Measurements from ENCODE around the gene KCNN3.
"Not testable (repeated sequence)": the region's sequence is repeated elsewhere in the genome, so short reads cannot be mapped to it uniquely, and the experiment has no call there.

The KCNN3 gene

GRCh38 chr1:154870115-154870571 is at the start of gene KCNN3:
KCNN3 (minus strand) TSS chr1:154870281; CDS start chr1:154869964, 317 bp downstream.
- DNase-seq = peak; percentile 96

GRCh38 chr1:154913273-154913672 is 43.2 kb upstream of the KCNN3 start:
- no peak for DNase-seq

DNA sequence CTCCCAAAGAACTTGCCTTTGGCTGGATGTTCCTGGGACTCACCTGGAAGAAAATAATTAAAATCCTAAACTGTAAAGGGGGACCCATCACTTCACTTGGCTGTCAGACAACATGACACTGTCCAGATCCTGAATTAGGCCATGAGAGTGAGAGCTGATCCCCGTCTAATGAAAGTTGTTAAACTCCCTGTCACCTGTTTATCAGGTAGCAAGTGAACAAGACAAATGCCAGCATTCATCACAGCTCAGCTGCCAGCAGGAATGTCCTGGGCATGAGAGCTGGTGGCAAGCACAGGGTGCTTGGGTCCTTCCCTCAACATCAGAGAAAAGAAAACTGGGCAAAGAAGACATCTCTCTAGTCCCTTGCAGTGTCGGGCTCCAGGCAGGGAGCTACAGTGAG is 42.7 kb upstream of the KCNN3 start:
- DNase-seq = no peak

DNA sequence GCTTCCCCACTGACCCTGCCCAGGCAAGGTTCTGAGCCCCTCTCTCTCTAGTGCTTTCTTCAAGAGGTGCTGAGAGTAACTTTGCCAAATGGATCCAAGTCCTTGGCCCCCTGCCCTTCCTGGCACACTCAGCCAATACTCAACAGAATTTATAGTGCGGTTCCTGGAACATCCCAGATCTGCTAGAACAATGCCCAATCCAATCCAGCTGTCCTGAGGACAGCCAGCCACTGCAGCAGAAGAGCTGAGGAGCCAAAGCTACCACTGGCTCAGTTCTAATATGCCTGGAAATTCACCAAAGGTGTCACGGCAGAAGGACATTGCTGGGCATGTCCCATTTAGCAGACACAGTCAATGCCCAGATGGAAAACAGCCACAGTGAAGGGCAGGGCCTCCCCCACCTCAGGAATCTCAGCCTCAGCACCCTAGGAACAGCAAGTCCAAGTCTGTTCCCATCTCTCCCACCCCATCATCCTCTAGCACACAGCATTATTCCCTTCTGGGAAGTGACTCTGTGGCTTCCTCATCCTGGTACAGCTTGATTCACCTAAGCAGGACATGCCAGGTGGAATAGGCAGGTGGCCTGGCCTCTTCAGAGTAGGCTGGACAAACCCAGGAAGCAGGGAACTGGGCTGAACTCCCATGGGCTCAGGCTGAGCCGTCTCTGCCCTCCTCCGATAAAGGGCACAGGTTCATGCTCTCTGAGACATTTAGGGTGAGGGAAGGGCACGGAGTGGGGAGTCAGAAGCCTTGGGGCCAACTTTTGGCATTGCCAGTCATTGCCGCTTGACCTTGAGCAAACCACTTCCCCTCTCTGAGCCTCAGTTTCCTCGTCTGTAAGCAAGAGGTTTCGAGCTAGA is 41.8 kb upstream of the KCNN3 start:
- no peak for DNase-seq

- DNase-seq = no peak
Observed at GRCh38 chr1:154910851-154911250, 40.8 kb upstream of the KCNN3 start.

DNA sequence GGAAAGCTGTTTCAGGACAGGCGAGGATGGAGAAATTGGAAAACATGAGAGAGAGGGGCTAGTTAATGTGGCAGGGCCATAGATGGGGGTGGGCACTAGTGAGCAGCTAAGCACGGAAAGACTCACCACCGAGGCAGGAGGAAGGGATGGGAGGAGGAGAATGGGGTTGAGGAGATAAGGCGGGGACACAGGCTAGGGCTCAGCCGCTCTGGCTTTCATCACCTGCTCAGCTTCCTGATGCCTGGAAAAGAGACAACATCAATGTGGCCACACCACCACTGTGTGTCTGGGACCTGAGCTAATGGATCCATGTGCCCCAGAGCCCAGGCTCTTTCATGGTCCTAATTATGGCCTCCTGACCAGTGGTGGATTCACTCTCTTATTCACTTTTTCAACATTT is 38.9 kb upstream of the KCNN3 start:
- no peak for DNase-seq

DNA sequence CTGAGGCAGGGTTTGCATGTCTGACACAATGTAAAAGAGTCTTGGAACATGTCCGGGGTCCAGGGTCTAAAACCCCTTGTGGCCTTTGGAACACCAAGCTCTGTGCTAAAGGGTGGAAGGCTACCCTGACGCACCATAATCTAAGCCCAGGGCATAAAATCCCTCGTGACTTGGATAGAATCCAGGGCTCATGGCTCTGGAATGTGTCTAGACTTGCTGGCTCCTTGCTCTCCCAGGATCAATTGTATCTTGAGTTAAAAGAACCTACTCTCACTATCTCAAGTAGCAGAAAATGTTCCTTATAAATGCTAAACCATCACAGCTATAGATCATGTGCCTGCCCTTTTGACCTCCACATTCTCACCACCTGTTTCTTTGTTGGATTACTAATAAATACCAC is 38.0 kb upstream of the KCNN3 start:
- DNase-seq = not testable (repeated sequence)

- DNase-seq = no peak
Observed at GRCh38 chr1:154906621-154907081, 36.6 kb upstream of the KCNN3 start.

- DNase-seq = no peak
Observed at GRCh38 chr1:154902938-154903566, 33.0 kb upstream of the KCNN3 start.

DNA sequence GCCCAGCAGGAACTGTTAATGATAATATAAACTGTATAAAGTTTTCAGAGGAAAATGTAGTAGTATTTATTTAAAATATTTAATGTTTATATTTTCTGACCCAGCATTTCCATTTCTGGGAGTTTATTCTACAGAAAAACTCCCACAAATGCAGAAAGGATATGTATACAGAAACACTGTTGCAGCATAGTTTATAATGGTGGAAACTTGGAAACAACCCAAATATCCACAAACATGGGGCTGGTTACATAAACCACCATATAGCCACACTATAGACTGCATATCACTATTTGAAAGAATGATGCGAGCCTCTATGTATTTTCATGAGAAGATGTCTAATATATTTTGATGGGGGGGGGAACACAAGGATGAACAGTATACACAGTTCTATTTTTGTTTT is 31.5 kb upstream of the KCNN3 start:
- DNase-seq = no peak

DNA sequence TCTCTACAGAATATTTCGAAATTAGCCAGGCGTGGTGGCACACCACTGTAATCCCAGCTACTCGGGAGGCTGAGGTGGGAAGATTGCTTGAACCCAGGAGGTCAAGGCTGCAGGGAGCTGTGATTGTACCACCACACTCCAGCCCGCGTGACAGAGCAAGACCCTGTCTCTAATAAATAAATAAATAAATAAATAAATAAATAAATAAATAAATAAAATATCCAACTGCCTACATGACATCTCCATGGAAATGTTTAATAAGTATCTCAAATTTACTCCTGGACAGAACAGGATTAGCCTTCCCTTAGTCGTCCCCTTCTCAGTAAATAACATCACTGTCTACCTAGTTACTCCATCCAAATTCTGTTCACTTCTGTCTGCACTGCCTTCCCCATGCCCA is 29.0 kb upstream of the KCNN3 start:
- DNase-seq = no peak

- DNase-seq = no peak
Observed at GRCh38 chr1:154896771-154897286, 26.7 kb upstream of the KCNN3 start.

DNA sequence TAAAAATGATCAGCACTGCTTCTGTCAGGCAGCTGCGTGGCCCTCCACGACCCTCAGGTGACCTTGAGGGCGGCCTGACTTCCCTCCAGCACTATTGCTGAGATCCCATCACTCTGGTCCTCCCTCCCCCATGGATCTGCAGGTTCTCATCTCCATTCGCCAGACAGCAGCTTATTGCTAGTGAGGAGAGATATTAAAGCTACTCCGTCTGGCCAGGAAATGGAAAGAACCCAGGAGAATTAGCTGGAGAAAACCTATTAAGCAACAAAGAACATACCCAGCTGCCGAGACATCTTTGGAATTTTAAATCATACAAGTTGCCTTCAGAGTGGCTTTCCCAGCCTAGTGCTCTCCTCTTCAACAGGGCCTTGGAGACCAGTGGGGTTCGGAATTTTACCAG is 25.7 kb upstream of the KCNN3 start:
- no peak for DNase-seq

GRCh38 chr1:154891452-154891851 is 21.4 kb upstream of the KCNN3 start:
- no peak for DNase-seq

DNA sequence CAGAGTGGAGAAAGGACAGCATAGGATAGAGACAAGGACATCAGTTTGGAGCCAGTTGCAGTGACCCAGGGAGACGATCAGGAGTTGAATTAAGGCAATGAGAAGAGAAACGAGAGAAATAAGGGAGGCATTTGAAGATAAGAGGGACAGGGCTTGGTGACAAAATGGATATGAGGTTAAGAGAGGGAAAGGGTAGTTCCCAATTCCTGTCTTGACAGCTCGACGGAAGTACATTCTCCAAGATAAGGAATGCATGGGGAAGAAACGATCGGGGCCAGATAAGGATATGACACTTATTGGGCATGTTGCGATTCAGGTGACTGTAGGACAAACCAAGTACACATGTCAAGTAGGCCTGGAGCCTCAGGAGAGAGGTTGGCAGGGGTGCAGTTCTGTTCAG is 18.7 kb upstream of the KCNN3 start:
- DNase-seq = no peak

DNA sequence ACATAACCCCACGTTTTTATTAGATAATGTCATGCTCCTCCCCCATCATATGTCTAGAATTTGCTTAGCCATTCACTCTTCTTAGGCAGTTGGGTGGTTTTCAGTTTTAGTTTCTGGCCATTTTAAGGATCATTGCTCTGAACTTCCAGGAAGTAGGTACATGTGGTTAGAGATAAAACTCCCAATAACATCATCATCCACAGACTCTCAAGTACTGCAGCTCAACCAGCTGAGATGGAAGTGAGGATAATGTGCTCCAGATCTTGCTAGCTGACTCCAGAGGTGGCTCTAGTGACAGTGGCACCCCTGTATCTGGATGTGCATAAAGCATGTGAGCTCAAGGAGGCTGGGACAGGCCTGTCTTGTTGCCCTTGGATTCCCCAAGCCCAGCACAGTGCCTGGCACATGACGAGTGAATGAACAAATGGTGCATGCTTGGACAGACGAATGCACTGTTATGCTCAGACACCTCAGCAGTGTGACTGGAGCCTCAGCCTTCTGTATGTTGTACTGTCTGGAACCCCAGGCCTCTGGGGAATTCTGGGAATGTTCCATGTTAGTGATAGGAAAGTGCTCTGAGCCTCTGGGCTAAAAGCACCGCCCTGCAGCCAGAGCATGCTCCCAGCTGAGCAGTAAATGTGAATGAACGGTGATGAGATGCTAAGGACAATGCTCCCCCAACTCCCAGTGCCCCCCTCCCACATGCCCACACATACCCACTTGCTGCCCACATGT is 16.4 kb upstream of the KCNN3 start:
- no peak for DNase-seq

DNA sequence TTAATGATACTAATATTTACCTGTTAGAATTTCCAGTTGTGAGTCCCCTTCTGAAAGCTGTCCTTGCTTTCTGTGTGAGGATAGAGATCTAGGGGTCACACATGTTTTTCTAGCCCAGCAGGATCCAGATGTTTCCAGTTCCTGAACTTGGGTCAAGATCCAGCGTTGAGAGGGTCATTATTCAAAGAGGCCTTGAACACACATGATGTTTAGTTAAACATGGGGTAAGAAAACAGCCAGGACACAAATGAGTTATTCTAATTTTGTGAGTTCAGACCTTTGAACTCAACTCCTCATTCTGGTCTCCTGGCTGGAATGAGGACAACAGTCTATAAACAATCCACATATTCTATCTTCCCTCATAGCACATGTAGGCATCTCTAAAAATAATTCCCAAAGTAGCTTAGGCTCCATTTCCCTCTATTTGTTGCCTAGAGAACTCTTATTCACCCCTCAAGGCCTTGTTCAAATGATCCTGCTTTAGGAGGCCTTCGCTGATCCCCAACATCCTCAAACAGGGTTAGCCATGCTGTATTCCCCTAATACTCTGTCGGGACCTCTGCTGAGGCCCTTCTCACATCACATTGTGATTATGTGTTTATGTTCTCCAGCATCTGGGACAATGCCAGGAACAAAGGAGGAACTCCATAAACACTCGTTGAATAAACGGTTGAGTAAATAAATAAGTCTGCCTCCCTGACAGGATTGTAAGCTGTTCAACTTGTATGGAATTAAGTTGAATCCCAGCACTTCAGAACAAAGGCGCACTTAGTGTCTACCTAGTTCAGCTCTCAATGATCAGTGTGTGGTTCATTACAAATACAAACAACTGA is 15.0 kb upstream of the KCNN3 start:
- DNase-seq = no peak

- no peak for DNase-seq
Observed at GRCh38 chr1:154883919-154884868, 14.1 kb upstream of the KCNN3 start.

DNA sequence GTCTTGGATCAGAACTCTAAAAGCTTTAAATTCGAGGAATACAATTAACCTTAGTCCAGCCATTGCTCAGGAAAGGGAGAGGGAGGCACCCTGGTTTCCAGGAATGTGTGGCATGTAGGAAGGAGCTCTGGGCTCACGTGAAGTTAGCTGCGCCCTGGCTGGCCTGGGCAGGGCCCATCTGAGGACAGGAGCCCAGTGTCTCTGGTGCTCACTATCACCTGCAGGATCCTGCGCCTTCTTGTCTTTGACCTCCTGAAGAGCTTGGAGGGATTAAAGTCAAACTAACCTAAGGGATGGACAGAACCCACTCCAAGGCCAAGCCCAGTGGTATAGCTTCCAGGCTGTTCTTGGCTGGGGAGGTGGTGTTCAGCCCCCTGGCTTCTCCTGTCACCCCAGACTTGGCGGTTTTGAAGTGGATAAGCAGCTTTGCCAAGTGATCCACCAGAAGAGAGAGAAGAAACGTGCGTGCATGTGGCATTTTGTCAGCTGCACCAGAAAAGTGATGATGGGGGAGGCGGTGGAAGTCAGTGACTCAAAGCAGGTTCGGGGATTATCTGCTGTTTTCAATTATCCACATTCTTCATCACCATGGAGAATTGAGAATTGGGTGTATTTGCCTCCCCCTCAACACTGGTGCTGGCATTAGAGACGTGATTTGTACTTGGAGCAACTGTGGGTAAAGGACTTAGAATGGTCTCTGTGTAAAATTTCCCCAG is 11.9 kb upstream of the KCNN3 start:
- no peak for DNase-seq

GRCh38 chr1:154880671-154881070 is 10.6 kb upstream of the KCNN3 start:
- DNase-seq = no peak

- DNase-seq = no peak
Observed at GRCh38 chr1:154879038-154879421, 8.9 kb upstream of the KCNN3 start.
